Measurements from ENCODE around the gene URB2.
"Not testable (repeated sequence)": the region's sequence is repeated elsewhere in the genome, so short reads cannot be mapped to it uniquely, and the experiment has no call there.

The URB2 gene

DNA sequence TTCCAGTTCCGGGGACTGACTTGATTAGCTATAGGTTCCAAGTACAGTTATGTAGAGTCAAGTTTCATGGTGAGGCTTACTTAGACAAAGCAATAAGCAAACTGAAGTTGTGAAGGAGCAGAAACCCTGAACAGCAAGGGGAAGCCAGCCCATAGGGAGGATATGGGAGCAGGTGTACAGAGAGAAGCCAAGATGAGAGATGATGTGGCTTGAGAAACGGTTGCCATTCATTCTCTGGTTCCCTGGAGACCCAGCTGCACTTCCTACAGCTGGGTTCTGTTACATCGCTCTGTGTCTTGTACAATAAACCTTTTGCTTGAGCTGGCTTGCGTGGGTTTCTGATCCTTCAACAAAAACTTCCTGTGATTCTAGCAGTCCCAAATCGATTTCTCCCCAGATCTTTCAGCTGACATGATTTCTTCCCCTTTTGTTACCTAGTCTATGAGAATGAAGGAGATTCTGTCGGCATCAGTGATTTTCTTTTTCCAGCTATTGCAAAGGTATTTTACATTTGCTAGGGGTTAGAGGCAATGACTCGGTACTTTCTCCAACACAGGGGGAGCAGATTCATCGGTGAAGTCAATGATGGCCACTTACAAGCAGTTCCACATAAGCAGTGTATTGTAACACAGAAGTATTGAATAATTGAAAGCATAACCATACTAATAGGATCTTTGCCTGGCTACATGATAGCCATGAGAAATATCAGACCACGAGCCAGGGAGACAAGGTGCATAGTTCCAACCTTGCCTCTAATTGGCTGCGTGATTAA is 67.3 kb downstream of the URB2 start:
- DNase-seq (ENCODE audit: low read depth) = no peak

DNA sequence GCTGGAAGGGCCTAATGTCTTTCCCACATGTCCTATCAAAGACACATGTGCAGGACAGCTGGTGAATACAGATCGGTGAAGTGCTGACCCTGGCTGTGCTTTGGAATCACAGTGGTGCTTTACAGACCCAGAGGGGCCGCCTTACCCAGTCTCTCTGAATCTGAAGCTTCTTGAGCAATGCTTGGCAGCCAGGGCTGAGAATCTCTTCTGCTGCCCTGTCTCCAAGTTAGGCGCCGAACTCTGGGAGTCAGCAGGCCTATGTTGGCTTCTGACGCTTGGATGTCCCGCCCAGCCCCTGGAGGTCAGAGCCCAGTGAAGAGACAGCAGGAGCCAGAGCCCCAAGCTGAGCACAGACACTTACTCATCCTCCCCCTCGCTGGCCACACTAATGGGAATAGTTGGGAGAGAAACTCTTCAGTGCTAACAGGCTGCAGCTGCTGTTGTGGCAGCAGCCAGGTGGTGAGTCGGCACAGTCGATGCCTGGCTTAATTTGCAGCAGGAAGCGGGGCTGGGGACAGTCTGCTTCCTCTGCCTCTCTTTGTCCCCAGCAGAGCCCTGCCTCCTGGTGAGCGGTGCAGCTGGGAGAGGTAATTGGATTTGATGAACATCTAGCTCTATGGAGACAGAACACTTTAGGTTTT is 68.1 kb downstream of the URB2 start:
- peak; percentile 55 for DNase-seq (ENCODE audit: low read depth)

DNA sequence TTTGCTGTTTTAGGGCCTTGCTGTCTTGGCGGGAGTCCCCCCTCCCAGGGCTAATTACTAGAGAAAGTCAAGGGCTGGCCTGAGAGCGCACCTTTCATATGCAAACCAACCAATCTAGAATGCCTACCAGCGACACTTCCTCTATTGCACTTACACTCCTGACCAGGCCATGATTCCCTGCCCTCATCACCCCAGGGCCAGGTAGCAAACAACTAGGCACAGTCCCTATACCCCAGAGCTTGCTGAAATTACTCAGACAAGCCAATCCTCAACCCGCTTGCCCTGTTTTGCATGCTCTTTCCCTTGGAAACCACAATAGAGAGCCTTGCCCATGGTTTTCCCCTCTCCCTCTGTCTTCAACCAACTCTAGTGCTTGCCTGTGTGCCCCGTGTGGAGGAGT is 70.3 kb downstream of the URB2 start:
- DNase-seq (ENCODE audit: low read depth) = no peak

DNA sequence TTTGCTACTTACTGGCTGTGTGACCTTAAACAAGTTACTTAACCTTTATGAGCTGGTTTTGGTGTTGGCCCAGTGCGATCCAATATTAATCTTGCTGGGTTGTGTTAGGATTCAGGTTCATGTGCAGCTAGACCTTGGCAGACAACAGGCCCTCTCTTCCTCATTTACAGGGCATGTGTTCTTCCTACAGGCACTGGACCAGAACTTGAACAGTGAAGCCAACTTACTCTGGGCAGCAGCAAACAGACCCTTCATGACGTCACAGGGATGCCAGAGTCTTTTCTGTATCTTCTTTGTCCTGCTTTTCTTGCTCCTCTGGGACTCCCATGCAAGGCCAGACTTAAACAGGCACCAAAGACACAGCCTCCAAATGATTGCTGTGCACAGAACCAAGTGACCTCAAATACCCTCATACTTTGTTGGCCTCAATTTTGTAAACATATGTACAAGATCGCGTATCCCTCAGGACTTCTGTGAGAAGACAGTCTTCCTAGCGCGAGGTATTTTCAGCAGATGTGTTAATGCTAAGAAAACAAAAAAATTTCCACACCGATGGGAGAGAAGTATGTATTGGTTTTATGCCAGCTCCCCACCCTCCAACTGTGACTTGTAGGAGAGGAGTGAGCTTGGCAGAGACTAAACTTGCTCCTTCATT is 73.7 kb downstream of the URB2 start:
- DNase-seq (ENCODE audit: low read depth) = peak; percentile 25

DNA sequence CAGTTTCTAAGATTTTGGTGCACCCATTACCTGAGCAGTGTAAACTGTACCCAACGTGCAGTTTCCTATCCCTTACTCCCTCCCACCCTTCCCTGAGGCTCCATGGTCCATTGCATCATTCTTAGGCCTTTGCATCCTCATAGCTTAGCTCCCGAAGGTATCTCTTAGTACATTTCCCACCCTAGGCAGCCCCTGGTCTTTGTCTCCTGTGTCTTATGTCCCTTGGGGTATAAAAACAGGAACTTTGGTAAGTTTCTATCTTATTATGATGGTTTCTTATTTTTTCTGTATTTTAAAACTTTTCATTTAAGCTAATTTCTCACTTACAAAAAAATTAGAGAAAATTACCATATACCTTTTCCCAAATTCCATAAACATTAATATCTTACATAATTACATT is 78.1 kb downstream of the URB2 start:
- DNase-seq (ENCODE audit: low read depth) = no peak

DNA sequence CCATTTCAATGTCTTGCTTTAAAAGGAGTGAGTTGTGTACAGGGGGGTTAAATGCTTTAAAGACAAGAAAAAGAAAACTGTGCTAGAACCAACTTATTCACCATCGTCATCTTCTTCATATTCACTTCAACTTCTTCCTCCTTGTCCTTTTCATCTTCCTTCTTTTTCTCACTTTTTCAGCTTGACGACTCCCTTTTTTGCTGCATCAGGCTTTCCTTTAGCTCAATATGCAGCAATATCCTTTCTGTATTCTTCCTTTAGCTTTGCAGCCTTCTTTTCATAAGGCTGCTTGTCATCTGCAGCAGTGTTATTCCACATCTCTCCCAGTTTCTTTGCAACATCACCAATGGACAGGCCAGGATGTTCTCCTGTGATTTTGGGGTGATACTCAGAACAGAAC is 79.1 kb downstream of the URB2 start:
- DNase-seq (ENCODE audit: low read depth) = not testable (repeated sequence)

DNA sequence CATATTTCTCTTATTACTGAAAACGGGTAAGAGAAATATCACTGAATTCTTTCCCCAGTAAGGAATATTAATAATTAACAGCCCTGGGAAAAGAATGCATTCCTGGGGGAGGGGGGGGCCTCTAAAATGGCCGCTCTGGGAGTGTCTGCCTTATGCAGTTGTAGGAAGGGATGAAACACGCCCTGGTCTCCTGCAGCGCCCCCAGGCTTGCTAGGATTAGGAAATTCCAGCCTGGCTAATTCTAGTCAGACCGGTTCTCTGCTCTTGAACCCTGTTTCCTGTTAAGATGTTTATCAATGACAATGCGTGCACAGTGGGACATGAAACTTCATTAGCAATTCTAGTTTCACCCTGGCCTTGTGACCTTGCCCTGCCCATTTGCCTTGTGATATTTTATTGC is 81.1 kb downstream of the URB2 start:
- not testable (repeated sequence) for DNase-seq (ENCODE audit: low read depth)

DNA sequence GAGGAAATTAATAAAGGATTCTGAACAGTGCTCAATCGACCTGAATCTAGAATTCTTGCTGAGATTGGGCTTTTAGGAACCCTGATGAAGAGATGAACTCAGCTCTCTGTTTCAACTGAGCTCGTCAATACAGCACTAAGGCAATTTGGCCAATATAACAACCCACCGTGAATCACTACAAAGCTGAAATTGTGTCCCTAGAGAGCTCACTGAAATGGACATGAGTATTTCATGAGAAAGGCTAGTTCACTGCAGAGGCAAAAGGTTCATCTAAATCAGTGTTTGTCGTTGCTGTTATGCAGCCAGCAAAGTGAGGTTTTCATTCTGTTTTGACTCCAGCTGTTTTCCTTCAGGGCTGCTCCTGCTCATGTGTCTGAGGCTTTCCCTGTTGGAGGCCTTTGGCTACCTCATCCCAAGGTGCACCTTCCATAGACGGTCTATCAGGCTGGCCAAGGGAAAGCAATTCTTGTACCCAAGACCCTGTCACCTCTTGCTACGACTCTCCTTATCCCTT is 83.5 kb downstream of the URB2 start:
- no peak for DNase-seq (ENCODE audit: low read depth)

Data from iris pigment epithelial cell (primary cell).